Neural progenitor cell (in vitro differentiated cells): ENCODE data around the gene MEX3D. TPM values are rescaled to one million over a fixed set of nuclear protein-coding genes. Genes with fewer than 3 reads are reported as not detected.

Experiments used
- DNase-seq: peaks from one replicate; pipeline ENCODE4 v3.0.0-alpha.2; 2016; ENCODE audit warnings: low spot score
- H2AFZ ChIP-seq: fragments of 200-600 bp; sonication (generic); replicated peaks from 2 replicates; pipeline ENCODE4 v1.6.1; 2016; ENCODE audit warnings: antibody characterized with exemption
- H3F3A ChIP-seq: fragments of 200-600 bp; sonication (generic); 2 replicates; pipeline ENCODE4 v1.6.1; 2016; ENCODE audit warnings: antibody characterized with exemption, low read depth
- H3K27ac ChIP-seq: fragments of 200-600 bp; sonication (generic); 2 replicates; pipeline ENCODE4 v1.5.1; 2016; ENCODE audit warnings: mild to moderate bottlenecking
- H3K27me3 ChIP-seq: fragments of 200-600 bp; sonication (generic); 2 replicates; pipeline ENCODE4 v1.6.1; 2016; ENCODE audit warnings: mild to moderate bottlenecking, moderate library complexity
- H3K36me3 ChIP-seq: fragments of 200-600 bp; sonication (generic); 2 replicates; pipeline ENCODE4 v1.5.1; 2016
- H3K4me1 ChIP-seq: fragments of 200-600 bp; sonication (generic); 2 replicates; pipeline ENCODE4 v1.6.1; 2016; ENCODE audit warnings: mixed run types
- H3K4me2 ChIP-seq: fragments of 200-600 bp; sonication (generic); 2 replicates; pipeline ENCODE4 v1.6.1; 2016
- H3K4me3 ChIP-seq: fragments of 200-600 bp; sonication (generic); 2 replicates; pipeline ENCODE4 v1.5.1; 2016
- H3K79me2 ChIP-seq: fragments of 200-600 bp; sonication (generic); 2 replicates; pipeline ENCODE4 v1.6.1; 2016; ENCODE audit warnings: low read depth
- H3K9ac ChIP-seq: fragments of 200-600 bp; sonication (generic); 2 replicates; pipeline ENCODE4 v1.6.1; 2016
- H3K9me3 ChIP-seq: fragments of 200-600 bp; sonication (generic); 2 replicates; pipeline ENCODE4 v1.5.1; 2016; ENCODE audit warnings: low read depth
- H4K20me1 ChIP-seq: fragments of 200-600 bp; sonication (generic); 2 replicates; pipeline ENCODE4 v1.6.1; 2016; ENCODE audit warnings: low read depth
- H3K27ac Mint-ChIP-seq: 3 replicates; pipeline ENCODE4 v1.8.0; 2021; ENCODE audit warnings: mixed read lengths
- H3K27me3 Mint-ChIP-seq: 2 replicates; pipeline ENCODE4 v1.8.0; 2022; ENCODE audit warnings: low read depth, mild to moderate bottlenecking, inconsistent platforms, moderate library complexity, mixed read lengths; ENCODE audit not compliant: insufficient read depth
- H3K36me3 Mint-ChIP-seq: 3 replicates; pipeline ENCODE4 v1.8.0; 2021; ENCODE audit warnings: mixed read lengths
- H3K4me1 Mint-ChIP-seq: 3 replicates; pipeline ENCODE4 v1.8.0; 2021; ENCODE audit warnings: mixed read lengths
- H3K4me3 Mint-ChIP-seq: 3 replicates; pipeline ENCODE4 v1.8.0; 2021; ENCODE audit warnings: mild to moderate bottlenecking, moderate library complexity, mixed read lengths
- H3K9me3 Mint-ChIP-seq: 3 replicates; pipeline ENCODE4 v1.8.0; 2020; ENCODE audit warnings: mixed read lengths
- CTCF ChIP-seq: fragments of 200-600 bp; sonication (generic); IDR thresholded peaks from 2 replicates; pipeline ENCODE4 v1.5.1; 2017; ENCODE audit warnings: antibody characterized with exemption, mild to moderate bottlenecking
- EZH2 ChIP-seq: fragments of 200-600 bp; sonication (generic); IDR thresholded peaks from 2 replicates; pipeline ENCODE4 v1.6.1; 2017; ENCODE audit warnings: antibody characterized with exemption, mild to moderate bottlenecking, moderate library complexity
- EZH2phosphoT487 ChIP-seq: fragments of 200-600 bp; sonication (generic); IDR thresholded peaks from 2 replicates; pipeline ENCODE4 v1.6.1; 2017; ENCODE audit warnings: antibody characterized with exemption
- total RNA-seq: library from RNA; depleted of rRNA; stranded (reverse); fragments of >200 nt; gene quantifications from 2 replicates; pipeline ENCODE4 v1.2.3, GENCODE V29; 2015; ENCODE audit warnings: low replicate concordance

Gene MEX3D
- total RNA-seq, 1 donor from 2014 or later: 15.9 TPM

- peak overlapping the region; percentile 72 for H3K27ac Mint-ChIP-seq
- Histone ChIP-seq H3K79me2 (no peaks in the 10 kb centered on the region), H3K27me3 (peaks cover 11% of the 10 kb centered on the region), H4K20me1 (peaks cover 13% of the 10 kb centered on the region), H3K4me2 (no peak overlapping the region), H3K4me1 (no peaks in the 10 kb centered on the region), H2AFZ (no peak overlapping the region), H3K27ac (no peak overlapping the region), H3K4me3 (no peak overlapping the region), H3K9ac (no peak overlapping the region), H3F3A (peaks cover 7% of the 10 kb centered on the region), H3K36me3 (no peaks in the 10 kb centered on the region), H3K9me3 (no peaks in the 10 kb centered on the region)
- H3K9me3 Mint-ChIP-seq: peaks cover 3% of the 10 kb centered on the region
- TF ChIP-seq EZH2phosphoT487 (no peak), CTCF (no peak), EZH2 (no peak)
- H3K36me3 Mint-ChIP-seq: peaks cover 9% of the 10 kb centered on the region
- peak overlapping the region; percentile 57 for H3K4me3 Mint-ChIP-seq
- H3K4me1 Mint-ChIP-seq: peaks cover 7% of the 10 kb centered on the region
- peaks cover 10% of the 10 kb centered on the region for H3K27me3 Mint-ChIP-seq
- no peak for DNase-seq
Measured at GRCh38 chr19:1574354-1575136, 6.4 kb upstream of the MEX3D start.

GRCh38 chr19:1572795-1573194 lies 4.7 kb upstream of the MEX3D start:
- peaks cover 3% of the 10 kb centered on the region for H3K9me3 Mint-ChIP-seq
- no peak for DNase-seq
- peaks cover 7% of the 10 kb centered on the region for H3K36me3 Mint-ChIP-seq
- no peak overlapping the region for H3K27ac Mint-ChIP-seq
- Histone ChIP-seq H4K20me1 (peaks cover 18% of the 10 kb centered on the region), H3K9ac (no peak overlapping the region), H3K4me1 (no peaks in the 10 kb centered on the region), H3K27ac (no peak overlapping the region), H3K9me3 (no peaks in the 10 kb centered on the region), H3K79me2 (no peaks in the 10 kb centered on the region), H3K4me3 (no peak overlapping the region), H3F3A (peaks cover 14% of the 10 kb centered on the region), H2AFZ (no peak overlapping the region), H3K4me2 (no peak overlapping the region), H3K36me3 (no peaks in the 10 kb centered on the region), H3K27me3 (peaks cover 23% of the 10 kb centered on the region)
- H3K4me3 Mint-ChIP-seq: no peak overlapping the region
- no peak for TF ChIP-seq EZH2phosphoT487
- no peak for TF ChIP-seq CTCF
- no peak for TF ChIP-seq EZH2
- peaks cover 7% of the 10 kb centered on the region for H3K4me1 Mint-ChIP-seq
- H3K27me3 Mint-ChIP-seq: peaks cover 17% of the 10 kb centered on the region

- no peak overlapping the region for H3K4me2 ChIP-seq
- TF ChIP-seq CTCF (no peak), EZH2phosphoT487 (no peak), EZH2 (no peak)
- peak overlapping the region; percentile 69 for H3K27ac Mint-ChIP-seq
- DNase-seq: no peak
- H3K4me3 ChIP-seq: no peak overlapping the region
- H3K9me3 ChIP-seq: no peaks in the 10 kb centered on the region
- H3K4me1 ChIP-seq: no peaks in the 10 kb centered on the region
- no peak overlapping the region for H2AFZ ChIP-seq
- peaks cover 17% of the 10 kb centered on the region for H3K27me3 Mint-ChIP-seq
- H3K9ac ChIP-seq: no peak overlapping the region
- peaks cover 23% of the 10 kb centered on the region for H3K27me3 ChIP-seq
- H3K9me3 Mint-ChIP-seq: peaks cover 3% of the 10 kb centered on the region
- peaks cover 7% of the 10 kb centered on the region for H3K4me1 Mint-ChIP-seq
- peak overlapping the region; percentile 38 for H3K4me3 Mint-ChIP-seq
- peaks cover 6% of the 10 kb centered on the region for H3K36me3 Mint-ChIP-seq
- peaks cover 12% of the 10 kb centered on the region for H4K20me1 ChIP-seq
- H3K79me2 ChIP-seq: peaks cover 12% of the 10 kb centered on the region
- peaks cover 14% of the 10 kb centered on the region for H3F3A ChIP-seq
- H3K27ac ChIP-seq: no peak overlapping the region
- no peaks in the 10 kb centered on the region for H3K36me3 ChIP-seq
Measured at GRCh38 chr19:1571358-1571757, 3.2 kb upstream of the MEX3D start.
